ENCODE measurements around the gene TOP1.

The TOP1 gene

GRCh38 chr20:41014561-41015088 is 14.0 kb upstream of the TOP1 start:
- no peak for DNase-seq
- Histone ChIP-seq H3K79me2 (ENCODE audit: insufficient read depth, low read length) (no peaks in the 10 kb centered on the region), H3K27me3 (ENCODE audit: insufficient read depth, low read length, poor library complexity) (no peaks in the 10 kb centered on the region), H3K9me3 (ENCODE audit: insufficient read depth, low read length, severe bottlenecking) (no peaks in the 10 kb centered on the region), H3K9ac (ENCODE audit: low read depth, low read length) (no peak overlapping the region), H2AFZ (ENCODE audit: low read depth, low read length) (no peak overlapping the region), H4K20me1 (ENCODE audit: insufficient read depth, low read length) (no peaks in the 10 kb centered on the region), H3K4me3 (ENCODE audit: low read depth in 1 of 2, low read length in 2 of 2) (no peak overlapping the region), H3K36me3 (ENCODE audit: insufficient read depth, low read length) (no peaks in the 10 kb centered on the region), H3K4me1 (ENCODE audit: insufficient read depth, low read length) (peaks cover 9% of the 10 kb centered on the region), H3K27ac (ENCODE audit: low read length) (no peak overlapping the region), H3K4me2 (ENCODE audit: insufficient read depth, low read length) (no peak overlapping the region)
- TF ChIP-seq CTCF (IDR thresholded peaks at IDR 0.05; ENCODE audit: borderline replicate concordance, extremely low read depth, low read length, poor library complexity, severe bottlenecking) = no peak
- no peak for TF ChIP-seq EZH2 (IDR thresholded peaks at IDR 0.05; ENCODE audit: borderline replicate concordance, low read depth, low read length, severe bottlenecking)
- no peak for ATAC-seq (ENCODE audit: insufficient read depth, low read depth)

GRCh38 chr20:41017448-41018042 is 11.1 kb upstream of the TOP1 start:
- Histone ChIP-seq H3K4me1 (ENCODE audit: insufficient read depth, low read length) (no peaks in the 10 kb centered on the region), H3K4me3 (ENCODE audit: low read depth in 1 of 2, low read length in 2 of 2) (no peak overlapping the region), H3K9ac (ENCODE audit: low read depth, low read length) (no peak overlapping the region), H4K20me1 (ENCODE audit: insufficient read depth, low read length) (no peaks in the 10 kb centered on the region), H3K9me3 (ENCODE audit: insufficient read depth, low read length, severe bottlenecking) (no peaks in the 10 kb centered on the region), H2AFZ (ENCODE audit: low read depth, low read length) (no peak overlapping the region), H3K36me3 (ENCODE audit: insufficient read depth, low read length) (no peaks in the 10 kb centered on the region), H3K79me2 (ENCODE audit: insufficient read depth, low read length) (no peaks in the 10 kb centered on the region), H3K4me2 (ENCODE audit: insufficient read depth, low read length) (no peak overlapping the region), H3K27me3 (ENCODE audit: insufficient read depth, low read length, poor library complexity) (no peaks in the 10 kb centered on the region), H3K27ac (ENCODE audit: low read length) (no peak overlapping the region)
- TF ChIP-seq CTCF (IDR thresholded peaks at IDR 0.05; ENCODE audit: borderline replicate concordance, extremely low read depth, low read length, poor library complexity, severe bottlenecking) (no peak), EZH2 (IDR thresholded peaks at IDR 0.05; ENCODE audit: borderline replicate concordance, low read depth, low read length, severe bottlenecking) (no peak)
- DNase-seq (no peak), ATAC-seq (ENCODE audit: insufficient read depth, low read depth) (no peak)

GRCh38 chr20:41018153-41018552 is 10.5 kb upstream of the TOP1 start:
- H3K4me2 ChIP-seq (ENCODE audit: insufficient read depth, low read length) = no peak overlapping the region
- no peak for DNase-seq
- H3K27me3 ChIP-seq (ENCODE audit: insufficient read depth, low read length, poor library complexity) = no peaks in the 10 kb centered on the region
- H4K20me1 ChIP-seq (ENCODE audit: insufficient read depth, low read length) = no peaks in the 10 kb centered on the region
- H3K4me3 ChIP-seq (ENCODE audit: low read depth in 1 of 2, low read length in 2 of 2) = no peak overlapping the region
- TF ChIP-seq EZH2 (IDR thresholded peaks at IDR 0.05; ENCODE audit: borderline replicate concordance, low read depth, low read length, severe bottlenecking) = no peak
- no peak for TF ChIP-seq CTCF (IDR thresholded peaks at IDR 0.05; ENCODE audit: borderline replicate concordance, extremely low read depth, low read length, poor library complexity, severe bottlenecking)
- no peaks in the 10 kb centered on the region for H3K9me3 ChIP-seq (ENCODE audit: insufficient read depth, low read length, severe bottlenecking)
- no peaks in the 10 kb centered on the region for H3K36me3 ChIP-seq (ENCODE audit: insufficient read depth, low read length)
- H3K9ac ChIP-seq (ENCODE audit: low read depth, low read length) = no peak overlapping the region
- no peaks in the 10 kb centered on the region for H3K79me2 ChIP-seq (ENCODE audit: insufficient read depth, low read length)
- no peak overlapping the region for H2AFZ ChIP-seq (ENCODE audit: low read depth, low read length)
- no peaks in the 10 kb centered on the region for H3K4me1 ChIP-seq (ENCODE audit: insufficient read depth, low read length)
- no peak overlapping the region for H3K27ac ChIP-seq (ENCODE audit: low read length)
- no peak for ATAC-seq (ENCODE audit: insufficient read depth, low read depth)
